Measurements from ENCODE around the gene PTBP3.

Gene PTBP3

DNA sequence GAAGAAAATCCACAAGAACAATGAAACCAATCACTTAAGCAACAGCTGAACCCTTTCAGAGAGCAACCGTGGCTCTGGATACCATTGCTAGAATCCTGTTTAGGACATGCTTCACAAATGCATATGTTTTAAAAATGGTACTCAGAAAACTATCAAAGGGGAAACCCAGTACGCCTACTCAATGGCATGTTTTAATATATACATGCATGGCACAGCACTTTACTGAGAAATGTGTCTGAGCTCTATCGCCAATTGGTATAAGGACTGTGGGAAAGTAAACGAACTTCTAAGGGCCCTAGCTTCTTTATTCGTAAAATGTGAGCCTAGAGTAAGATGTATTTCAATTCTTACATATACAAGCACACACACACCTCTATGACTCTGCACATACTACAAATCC, 72.3 kb downstream of the PTBP3 start:
- TF ChIP-seq, protein P1, sequence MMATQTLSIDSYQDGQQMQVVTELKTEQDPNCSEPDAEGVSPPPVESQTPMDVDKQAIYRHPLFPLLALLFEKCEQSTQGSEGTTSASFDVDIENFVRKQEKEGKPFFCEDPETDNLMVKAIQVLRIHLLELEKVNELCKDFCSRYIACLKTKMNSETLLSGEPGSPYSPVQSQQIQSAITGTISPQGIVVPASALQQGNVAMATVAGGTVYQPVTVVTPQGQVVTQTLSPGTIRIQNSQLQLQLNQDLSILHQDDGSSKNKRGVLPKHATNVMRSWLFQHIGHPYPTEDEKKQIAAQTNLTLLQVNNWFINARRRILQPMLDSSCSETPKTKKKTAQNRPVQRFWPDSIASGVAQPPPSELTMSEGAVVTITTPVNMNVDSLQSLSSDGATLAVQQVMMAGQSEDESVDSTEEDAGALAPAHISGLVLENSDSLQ (IDR thresholded peaks at IDR 0.05): no peak
- TF ChIP-seq SP1 (IDR thresholded peaks at IDR 0.05) (no peak), CTBP1 (IDR thresholded peaks at IDR 0.05; ENCODE audit: borderline replicate concordance) (no peak), TARDBP (IDR thresholded peaks at IDR 0.05) (no peak), SUZ12 (IDR thresholded peaks at IDR 0.05) (no peak), ELF4 (IDR thresholded peaks at IDR 0.05) (no peak), HDGF (IDR thresholded peaks at IDR 0.05; ENCODE audit: borderline replicate concordance) (no peak), ARNT (IDR thresholded peaks at IDR 0.05) (no peak), BHLHE40 (IDR thresholded peaks at IDR 0.05; ENCODE audit: borderline replicate concordance) (no peak)
- POLR2A ChIA-PET: no interaction called here

GRCh38 chr9:112258106-112258505, 75.3 kb downstream of the PTBP3 start:
- DNase-seq (ENCODE audit: extremely low spot score): no peak
- CTCF ChIA-PET: no interaction called here
- TF ChIP-seq BHLHE40 (IDR thresholded peaks at IDR 0.05; ENCODE audit: borderline replicate concordance) (no peak), ARNT (IDR thresholded peaks at IDR 0.05) (no peak), CTBP1 (IDR thresholded peaks at IDR 0.05; ENCODE audit: borderline replicate concordance) (no peak), ZNF384 (IDR thresholded peaks at IDR 0.05) (no peak), LEF1 (IDR thresholded peaks at IDR 0.05; ENCODE audit: borderline replicate concordance) (no peak), NFRKB (IDR thresholded peaks at IDR 0.05) (no peak), ELF4 (IDR thresholded peaks at IDR 0.05) (no peak)
- POLR2A ChIA-PET: no interaction called here

More for the DNA sequence above, 72.3 kb downstream of the PTBP3 start:
- CTCF ChIA-PET: no interaction called here
- no peak for DNase-seq (ENCODE audit: extremely low spot score)

- no peak for DNase-seq (ENCODE audit: extremely low spot score)
- TF ChIP-seq SP1 (IDR thresholded peaks at IDR 0.05) (no peak), HDGF (IDR thresholded peaks at IDR 0.05; ENCODE audit: borderline replicate concordance) (no peak), NFRKB (IDR thresholded peaks at IDR 0.05) (no peak), LEF1 (IDR thresholded peaks at IDR 0.05; ENCODE audit: borderline replicate concordance) (no peak), TARDBP (IDR thresholded peaks at IDR 0.05) (no peak), L3MBTL2 (conservative IDR thresholded peaks at IDR 0.05) (no peak), ELF4 (IDR thresholded peaks at IDR 0.05) (no peak), FOXA1 (IDR thresholded peaks at IDR 0.05) (no peak), ARNT (IDR thresholded peaks at IDR 0.05) (no peak), ZNF384 (IDR thresholded peaks at IDR 0.05) (no peak), FOXM1 (IDR thresholded peaks at IDR 0.05; ENCODE audit: borderline replicate concordance) (no peak), FOXK2 (IDR thresholded peaks at IDR 0.05) (no peak)
- TF ChIP-seq, protein P1 (IDR thresholded peaks at IDR 0.05): no peak
- ChIA-PET CTCF (no interaction called here), POLR2A (no interaction called here)
Observed at GRCh38 chr9:112252194-112252593, 81.2 kb downstream of the PTBP3 start.

DNA sequence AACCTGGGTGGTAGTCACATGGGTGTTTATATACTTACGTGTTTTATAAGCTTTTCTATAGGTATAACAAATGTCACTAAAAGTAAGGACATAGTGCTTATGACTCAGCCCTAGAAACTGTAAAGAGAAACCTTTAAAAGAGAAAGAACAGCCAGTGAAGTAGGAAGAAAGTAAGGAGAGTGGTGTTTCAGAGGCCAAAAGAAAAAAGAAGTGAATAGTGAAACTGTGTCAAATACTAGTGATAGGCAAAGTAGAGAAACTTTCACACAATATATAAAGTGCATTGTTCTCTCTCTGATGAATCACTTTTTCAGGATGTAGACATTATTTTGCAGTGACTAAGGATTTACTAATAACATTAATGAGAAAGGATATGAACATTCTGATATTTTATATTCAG, 84.1 kb downstream of the PTBP3 start:
- POLR2A ChIA-PET: no interaction called here
- DNase-seq (ENCODE audit: extremely low spot score): no peak
- CTCF ChIA-PET: no interaction called here
- no peak for TF ChIP-seq FOXA1 (IDR thresholded peaks at IDR 0.05)
- TF ChIP-seq SP1 (IDR thresholded peaks at IDR 0.05): no peak
- no peak for TF ChIP-seq ELF4 (IDR thresholded peaks at IDR 0.05)
- TF ChIP-seq BHLHE40 (IDR thresholded peaks at IDR 0.05; ENCODE audit: borderline replicate concordance): no peak
- no peak for TF ChIP-seq FOXM1 (IDR thresholded peaks at IDR 0.05; ENCODE audit: borderline replicate concordance)

DNA sequence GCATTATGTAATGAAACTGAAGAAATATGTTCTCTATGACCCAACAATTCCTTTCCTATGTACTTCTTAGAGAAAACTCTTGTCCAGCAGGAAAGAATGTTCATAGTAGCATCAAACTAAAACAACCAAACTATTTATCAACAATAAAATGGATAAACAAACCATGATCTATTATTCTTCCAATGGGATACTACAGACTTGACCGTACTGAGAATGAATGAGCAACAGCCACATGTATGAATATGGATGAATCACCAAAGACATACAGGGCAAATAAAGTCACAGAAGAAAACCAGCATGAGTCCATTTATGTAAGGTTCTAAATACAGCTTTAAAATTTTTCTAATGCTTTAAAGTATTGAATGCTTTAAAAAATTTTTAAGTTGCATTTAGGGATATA, 84.7 kb downstream of the PTBP3 start:
- CTCF ChIA-PET: no interaction called here
- no peak for TF ChIP-seq CTBP1 (IDR thresholded peaks at IDR 0.05; ENCODE audit: borderline replicate concordance)
- no peak for TF ChIP-seq FOXK2 (IDR thresholded peaks at IDR 0.05)
- no peak for TF ChIP-seq SUZ12 (IDR thresholded peaks at IDR 0.05)
- no peak for TF ChIP-seq TARDBP (IDR thresholded peaks at IDR 0.05)
- TF ChIP-seq ELF4 (IDR thresholded peaks at IDR 0.05): no peak
- TF ChIP-seq NFRKB (IDR thresholded peaks at IDR 0.05): no peak
- TF ChIP-seq ARNT (IDR thresholded peaks at IDR 0.05): no peak
- no peak for TF ChIP-seq LEF1 (IDR thresholded peaks at IDR 0.05; ENCODE audit: borderline replicate concordance)
- DNase-seq (ENCODE audit: extremely low spot score): no peak
- POLR2A ChIA-PET: no interaction called here

DNA sequence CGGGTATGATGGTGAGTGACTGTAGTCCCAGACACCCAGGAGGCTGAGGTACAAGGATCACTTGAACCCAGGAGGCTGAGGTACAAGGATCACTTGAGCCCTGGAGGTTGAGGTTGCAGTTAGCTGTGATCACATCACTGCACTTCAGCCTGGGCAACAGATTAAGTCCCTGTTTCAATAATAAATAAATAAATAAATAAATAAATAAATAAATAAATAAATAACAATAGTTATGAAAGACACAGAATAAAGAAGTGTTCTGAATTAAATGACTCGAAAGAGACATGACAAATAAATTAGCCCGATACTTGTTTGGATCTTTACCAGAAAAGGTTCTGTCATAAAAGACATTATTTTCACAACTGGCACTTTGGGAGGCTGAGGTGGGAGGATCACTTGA, 86.3 kb downstream of the PTBP3 start:
- no peak for DNase-seq (ENCODE audit: extremely low spot score)
- TF ChIP-seq TARDBP (IDR thresholded peaks at IDR 0.05): no peak
- TF ChIP-seq BHLHE40 (IDR thresholded peaks at IDR 0.05; ENCODE audit: borderline replicate concordance): no peak
- ChIA-PET CTCF (no interaction called here), POLR2A (no interaction called here)

DNA sequence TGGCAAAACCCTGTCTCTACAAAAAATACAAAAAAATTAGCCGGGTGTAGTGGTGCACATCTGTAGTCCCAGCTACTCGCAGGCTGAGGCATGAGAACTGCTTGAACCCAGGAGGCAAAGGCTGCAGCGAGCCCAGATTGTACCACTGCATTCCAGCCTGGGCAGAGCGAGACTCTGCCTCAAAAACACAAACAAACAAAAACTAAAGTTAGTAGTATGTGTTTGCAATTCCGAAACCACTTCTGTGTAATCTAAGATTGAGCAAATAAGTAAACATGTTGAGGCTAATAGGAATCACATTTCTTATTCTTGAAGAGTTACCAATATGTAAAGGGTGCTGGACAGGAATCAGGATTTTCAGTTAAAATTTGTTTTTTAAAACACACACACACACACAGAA, 88.3 kb downstream of the PTBP3 start:
- no peak for TF ChIP-seq FOXK2 (IDR thresholded peaks at IDR 0.05)
- no peak for TF ChIP-seq L3MBTL2 (conservative IDR thresholded peaks at IDR 0.05)
- no peak for TF ChIP-seq SUZ12 (IDR thresholded peaks at IDR 0.05)
- no peak for TF ChIP-seq ZNF384 (IDR thresholded peaks at IDR 0.05)
- no peak for TF ChIP-seq ELF4 (IDR thresholded peaks at IDR 0.05)
- no peak for TF ChIP-seq BHLHE40 (IDR thresholded peaks at IDR 0.05; ENCODE audit: borderline replicate concordance)
- TF ChIP-seq, protein P1 (IDR thresholded peaks at IDR 0.05): no peak
- TF ChIP-seq HDGF (IDR thresholded peaks at IDR 0.05; ENCODE audit: borderline replicate concordance): no peak
- TF ChIP-seq ARNT (IDR thresholded peaks at IDR 0.05): no peak
- TF ChIP-seq LEF1 (IDR thresholded peaks at IDR 0.05; ENCODE audit: borderline replicate concordance): no peak
- no peak for TF ChIP-seq CTBP1 (IDR thresholded peaks at IDR 0.05; ENCODE audit: borderline replicate concordance)
- TF ChIP-seq SP1 (IDR thresholded peaks at IDR 0.05): no peak
- TF ChIP-seq FOXA1 (IDR thresholded peaks at IDR 0.05): no peak
- no peak for TF ChIP-seq TARDBP (IDR thresholded peaks at IDR 0.05)
- ChIA-PET POLR2A (no interaction called here), CTCF (no interaction called here)
- DNase-seq (ENCODE audit: extremely low spot score): no peak

All from HEK293T (cell line).